ENCODE data around the gene HIP1. TPM values are rescaled to one million over a fixed set of nuclear protein-coding genes. Genes with fewer than 3 reads are reported as not detected.
A peak's percentile ranks its signal among the peaks of the same experiment; 100 is the strongest.
"Not testable (repeated sequence)": the region's sequence is repeated elsewhere in the genome, so short reads cannot be mapped to it uniquely, and the experiment has no call there.

Gene HIP1
- total and polyA plus RNA-seq, 4 donors, result 10.2 to 51.2 (median 28.6) TPM

- peaks cover 0 to 2% (median 0%) of the 10 kb centered on the region in 4 donors for H3K36me3 ChIP-seq (ENCODE audit: control insufficient read depth in 4 of 4, insufficient read depth in 4 of 4, low read length in 4 of 4)
- H3K27ac ChIP-seq (ENCODE audit: low read depth in 1 of 2, low read length in 1 of 2), result no peak overlapping the region
- 58 to 72% methylated on average over 10 of the region's 10 CpGs for WGBS, 2 donors
- ATAC-seq (ENCODE audit: insufficient read depth, low FRiP score), result no peak
- H3K9ac ChIP-seq (ENCODE audit: insufficient read depth in 1 of 2, low read length in 2 of 2), result no peak overlapping the region
- H3K9me3 ChIP-seq (ENCODE audit: control insufficient read depth in 4 of 4, insufficient read depth in 3 of 4, low read length in 3 of 4), result no peaks in the 10 kb centered on the region
- no peaks in the 10 kb centered on the region for H3K27me3 ChIP-seq (ENCODE audit: control insufficient read depth in 3 of 3, insufficient read depth in 3 of 3, low read length in 2 of 3)
- H3K4me1 ChIP-seq (ENCODE audit: control insufficient read depth in 5 of 5, insufficient read depth in 5 of 5, low read length in 5 of 5), result peaks cover 0 to 5% (median 1%) of the 10 kb centered on the region in 5 donors
- TF ChIP-seq CTCF (IDR thresholded peaks at IDR 0.05; ENCODE audit: control extremely low read depth, extremely low read depth), result no peak
- H3K4me3 ChIP-seq, result no peak overlapping the region
- peak in 1 of 3 donors; percentile 13 for DNase-seq
Measured at GRCh38 chr7:75718390-75719031, 20.2 kb downstream of the HIP1 start.

DNA sequence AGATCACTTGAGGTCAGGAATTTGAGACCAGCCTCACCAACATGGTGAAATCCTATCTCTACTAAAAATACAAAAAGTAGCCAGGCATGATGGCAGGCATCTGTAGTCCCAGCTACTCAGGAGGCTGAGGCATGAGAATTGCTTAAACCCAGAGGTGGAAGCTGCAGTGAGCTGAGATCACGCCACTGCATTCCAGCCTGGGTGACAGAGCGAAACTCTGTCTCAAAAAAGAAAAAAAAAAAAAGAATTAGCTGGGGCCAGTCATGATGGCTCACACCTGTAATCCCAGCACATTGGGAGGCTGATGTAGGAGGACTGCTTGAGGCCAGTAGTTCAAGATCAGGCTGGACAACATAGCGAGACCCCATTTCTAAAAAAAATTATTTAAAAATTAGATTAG is 21.0 kb downstream of the HIP1 start:
- H3K36me3 ChIP-seq (ENCODE audit: control insufficient read depth in 4 of 4, insufficient read depth in 4 of 4, low read length in 4 of 4); ATAC-seq (ENCODE audit: insufficient read depth, low FRiP score); H3K9ac ChIP-seq (ENCODE audit: insufficient read depth in 1 of 2, low read length in 2 of 2); DNase-seq; H3K4me3 ChIP-seq; H3K27me3 ChIP-seq (ENCODE audit: control insufficient read depth in 3 of 3, insufficient read depth in 3 of 3, low read length in 2 of 3); H3K4me1 ChIP-seq (ENCODE audit: control insufficient read depth in 5 of 5, insufficient read depth in 5 of 5, low read length in 5 of 5); H3K9me3 ChIP-seq (ENCODE audit: control insufficient read depth in 4 of 4, insufficient read depth in 3 of 4, low read length in 3 of 4); H3K27ac ChIP-seq (ENCODE audit: low read depth in 1 of 2, low read length in 1 of 2): not testable (repeated sequence)
- WGBS, 2 donors, result 96 to 100% methylated on average over 3 of the region's 3 CpGs

GRCh38 chr7:75716992-75717626 is 21.6 kb downstream of the HIP1 start:
- H3K9me3 ChIP-seq (ENCODE audit: control insufficient read depth in 4 of 4, insufficient read depth in 3 of 4, low read length in 3 of 4), result no peaks in the 10 kb centered on the region
- DNase-seq (no peak), ATAC-seq (ENCODE audit: insufficient read depth, low FRiP score) (no peak)
- peaks cover 0 to 2% (median 0%) of the 10 kb centered on the region in 4 donors for H3K36me3 ChIP-seq (ENCODE audit: control insufficient read depth in 4 of 4, insufficient read depth in 4 of 4, low read length in 4 of 4)
- no peaks in the 10 kb centered on the region for H3K27me3 ChIP-seq (ENCODE audit: control insufficient read depth in 3 of 3, insufficient read depth in 3 of 3, low read length in 2 of 3)
- WGBS, 2 donors, result 90 to 91% methylated on average over 9 of the region's 9 CpGs
- H3K4me3 ChIP-seq, result no peak overlapping the region
- no peak overlapping the region for H3K9ac ChIP-seq (ENCODE audit: insufficient read depth in 1 of 2, low read length in 2 of 2)
- H3K27ac ChIP-seq (ENCODE audit: low read depth in 1 of 2, low read length in 1 of 2), result no peak overlapping the region
- no peak for TF ChIP-seq CTCF (IDR thresholded peaks at IDR 0.05; ENCODE audit: control extremely low read depth, extremely low read depth)
- H3K4me1 ChIP-seq (ENCODE audit: control insufficient read depth in 5 of 5, insufficient read depth in 5 of 5, low read length in 5 of 5), result peaks cover 7 to 14% (median 11%) of the 10 kb centered on the region in 5 donors

DNA sequence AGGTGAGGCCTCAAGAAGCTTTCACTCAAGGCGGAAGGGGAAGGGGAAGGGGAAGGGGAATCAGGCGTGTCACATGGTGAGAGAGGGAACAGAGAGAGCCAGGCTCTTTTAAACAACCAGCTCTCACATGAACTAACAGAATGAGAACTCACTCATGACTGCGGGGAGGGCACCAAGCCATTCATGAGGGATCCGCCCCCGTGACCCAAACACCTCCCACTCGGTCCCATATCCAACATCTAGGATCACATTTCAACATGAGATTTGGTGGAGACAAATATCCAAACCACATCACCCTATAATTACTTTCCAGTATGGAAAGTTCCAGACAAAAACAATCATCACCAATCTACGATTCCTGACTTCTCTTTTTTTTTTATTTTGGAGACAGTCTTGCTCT is 22.9 kb downstream of the HIP1 start:
- ATAC-seq (ENCODE audit: insufficient read depth, low FRiP score) (no peak), DNase-seq (no peak)
- Histone ChIP-seq H3K9me3 (ENCODE audit: control insufficient read depth in 4 of 4, insufficient read depth in 3 of 4, low read length in 3 of 4) (no peaks in the 10 kb centered on the region), H3K27me3 (ENCODE audit: control insufficient read depth in 3 of 3, insufficient read depth in 3 of 3, low read length in 2 of 3) (no peaks in the 10 kb centered on the region), H3K4me1 (ENCODE audit: control insufficient read depth in 5 of 5, insufficient read depth in 5 of 5, low read length in 5 of 5) (peaks cover 11 to 20% (median 14%) of the 10 kb centered on the region in 5 donors), H3K4me3 (no peak overlapping the region), H3K36me3 (ENCODE audit: control insufficient read depth in 4 of 4, insufficient read depth in 4 of 4, low read length in 4 of 4) (peaks cover 0 to 2% (median 0%) of the 10 kb centered on the region in 4 donors), H3K27ac (ENCODE audit: low read depth in 1 of 2, low read length in 1 of 2) (no peak overlapping the region), H3K9ac (ENCODE audit: insufficient read depth in 1 of 2, low read length in 2 of 2) (no peak overlapping the region)
- 82 to 86% methylated on average over 7 of the region's 7 CpGs for WGBS, 2 donors
- TF ChIP-seq CTCF (IDR thresholded peaks at IDR 0.05; ENCODE audit: control extremely low read depth, extremely low read depth), result no peak
